Body of pancreas (tissue), 4 donors: ENCODE measurements around the gene NCAN. TPM values are rescaled to one million over a fixed set of nuclear protein-coding genes. Genes with fewer than 3 reads are reported as not detected.

ENCODE experiments used
- ATAC-seq: fragments of 150-250 bp; one replicate; pipeline ENCODE4 v1.9.1; 2016
- DNase-seq, 4 donors: peaks; one replicate each; pipeline ENCODE4 v3.0.0-alpha.2; 2019
- H3K27ac ChIP-seq, 4 donors: fragments of 200-600 bp; sonication (generic); 1 replicate in 3 of 4; 2 replicates in 1 of 4; pipeline versions ENCODE4 v1.5.1 to v1.6.1; 2016 to 2019; ENCODE audit warnings: mild to moderate bottlenecking in 1 of 4, mixed read lengths in 1 of 4, moderate library complexity in 1 of 4
- H3K27me3 ChIP-seq, 2 donors: fragments of 200-600 bp; sonication (generic); one replicate each; pipeline ENCODE4 v1.6.0; 2016; ENCODE audit warnings: mild to moderate bottlenecking in 1 of 2
- H3K36me3 ChIP-seq, 2 donors: fragments of 200-600 bp; sonication (generic); replicated peaks in 1 of 2; 2 replicates each; pipeline ENCODE4 v1.5.1; 2016; ENCODE audit warnings: low read depth in 2 of 2; ENCODE audit not compliant: insufficient read depth in 1 of 2
- H3K4me1 ChIP-seq: fragments of 200-600 bp; sonication (generic); one replicate; pipeline ENCODE4 v1.6.0; 2016
- H3K4me3 ChIP-seq, 2 donors: fragments of 200-600 bp; sonication (generic); 1 replicate in 1 of 2; 2 replicates in 1 of 2; pipeline ENCODE4 v1.5.1; 2016 to 2019
- H3K9me3 ChIP-seq, 3 donors: fragments of 200-600 bp; sonication (generic); 1 replicate in 2 of 3; 2 replicates in 1 of 3; pipeline ENCODE4 v1.5.1; 2016
- CTCF ChIP-seq, 7 experiments: fragments of 450-650 bp in 4 of 7; fragments of 200-600 bp in 3 of 7; sonication (generic) in 3 of 7; IDR thresholded peaks; one replicate each; pipeline ENCODE4 v1.5.1; 2016 to 2019; ENCODE audit warnings: antibody characterized with exemption in 7 of 7
- POLR2A ChIP-seq, 3 donors: fragments of 450-650 bp; IDR thresholded peaks; one replicate each; pipeline ENCODE4 v1.6.1; 2016; ENCODE audit warnings: antibody characterized with exemption in 3 of 3, mild to moderate bottlenecking in 2 of 3
- WGBS, 2 donors: methylation state at CpG; one replicate each; pipeline ENCODE4 v1.1.5; 2017; 5-methylcytosine and 5-hydroxymethylcytosine counted together
- intact Hi-C: fragments of 100-400 bp; cut with DNase I; formaldehyde crosslinking; loops from one replicate; pipeline ENCODE4 v1.15.1; 2023
- total RNA-seq, 2 donors: library from RNA; depleted of rRNA; stranded (reverse); fragments of >200 nt; gene quantifications; one replicate each; pipeline ENCODE4 v1.1.0, GENCODE V29; 2016

The NCAN gene
- total RNA-seq, 2 donors from 2014 or later: not detected

DNA sequence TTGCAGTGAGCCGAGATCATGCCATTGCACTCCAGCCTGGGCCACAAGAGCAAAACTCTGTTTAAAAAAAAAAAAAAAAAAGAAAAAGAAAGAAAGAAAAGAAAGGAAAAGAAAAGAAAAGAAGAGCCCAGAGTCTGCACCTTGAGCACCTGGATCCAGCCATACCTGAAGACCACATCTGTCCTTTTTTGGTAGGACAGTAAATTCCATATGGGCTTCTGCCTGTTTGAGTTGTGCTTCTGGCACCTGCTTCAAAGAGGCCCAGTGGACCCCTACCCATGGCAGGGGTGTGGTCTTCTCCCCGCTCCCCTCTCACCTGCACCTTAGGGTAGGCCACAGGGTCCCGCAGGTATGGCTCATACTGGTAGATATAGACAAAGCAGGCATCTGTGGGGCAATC, 55.5 kb downstream of the NCAN start:
- H3K9me3 ChIP-seq: no peaks in the 10 kb centered on the region
- TF ChIP-seq CTCF (IDR thresholded peaks at IDR 0.05) (no peak), POLR2A (IDR thresholded peaks at IDR 0.05) (no peak)
- H3K27me3 ChIP-seq: no peaks in the 10 kb centered on the region
- 95 to 97% methylated on average over 3 of the region's 3 CpGs for WGBS, 2 donors
- no peak overlapping the region for H3K27ac ChIP-seq
- intact Hi-C loops: no loop called here
- no peak for ATAC-seq
- no peaks in the 10 kb centered on the region for H3K4me1 ChIP-seq
- H3K4me3 ChIP-seq: no peak overlapping the region
- H3K36me3 ChIP-seq: no peaks in the 10 kb centered on the region
- DNase-seq: no peak

DNA sequence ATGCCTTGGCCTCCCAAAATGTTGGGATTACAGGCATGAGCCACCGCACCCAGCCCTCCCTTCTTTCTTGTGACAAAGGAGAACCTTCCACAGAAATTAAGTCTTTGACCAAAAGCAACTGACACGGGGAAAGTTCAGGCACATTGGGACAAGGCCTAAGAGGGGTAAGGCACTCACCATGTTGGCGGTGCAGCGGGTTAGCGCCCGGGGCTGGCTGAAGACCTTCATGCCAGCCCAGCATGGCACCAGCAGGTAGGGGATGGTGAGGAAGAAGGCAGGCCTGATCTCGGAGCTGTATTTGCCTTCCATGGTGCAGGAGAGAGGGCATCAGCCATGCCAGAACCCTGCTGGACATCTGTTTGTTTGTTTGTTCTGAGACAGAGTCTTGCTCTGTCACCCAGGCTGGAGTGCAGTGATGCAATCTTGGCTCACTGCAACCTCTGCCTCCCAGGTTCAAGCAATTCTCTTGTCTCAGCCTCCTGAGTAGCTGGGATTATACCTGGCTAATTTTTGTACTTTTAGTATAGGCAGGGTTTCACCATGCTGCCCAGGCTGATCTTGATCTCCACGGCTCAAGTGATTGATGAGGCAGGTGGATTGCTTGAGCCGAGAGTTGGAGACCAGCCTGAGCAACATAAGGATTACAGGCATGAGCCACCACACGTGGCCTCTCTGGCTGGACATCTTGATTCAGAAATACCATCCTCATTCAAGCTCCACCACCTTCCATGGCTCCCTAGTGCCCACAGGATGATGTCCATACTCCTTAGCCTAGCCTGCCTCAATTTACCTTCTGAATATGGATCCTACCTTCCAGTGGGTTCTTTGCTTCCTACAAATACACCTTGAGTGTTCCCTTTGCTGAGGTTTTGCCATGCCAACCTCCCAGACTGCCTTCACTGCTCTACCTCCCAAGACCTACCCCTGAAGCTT, 57.0 kb downstream of the NCAN start:
- H3K27me3 ChIP-seq: peaks cover 0 to 4% of the 10 kb centered on the region in 2 donors
- no peak overlapping the region for H3K27ac ChIP-seq
- TF ChIP-seq POLR2A (IDR thresholded peaks at IDR 0.05) (no peak), CTCF (IDR thresholded peaks at IDR 0.05) (no peak)
- H3K4me1 ChIP-seq: peaks cover 5% of the 10 kb centered on the region
- no peak for DNase-seq
- 68 to 72% methylated on average over 10 of the region's 10 CpGs for WGBS, 2 donors
- no peak overlapping the region for H3K4me3 ChIP-seq
- no peak for ATAC-seq
- intact Hi-C loops: no loop called here
- H3K9me3 ChIP-seq: no peaks in the 10 kb centered on the region
- no peaks in the 10 kb centered on the region for H3K36me3 ChIP-seq

GRCh38 chr19:19269952-19270694, 58.4 kb downstream of the NCAN start:
- Histone ChIP-seq H3K36me3 (no peaks in the 10 kb centered on the region), H3K4me3 (no peak overlapping the region), H3K4me1 (peaks cover 11% of the 10 kb centered on the region), H3K27me3 (peaks cover 0 to 4% of the 10 kb centered on the region in 2 donors), H3K9me3 (no peaks in the 10 kb centered on the region), H3K27ac (no peak overlapping the region)
- ATAC-seq (no peak), DNase-seq (no peak)
- 66 to 72% methylated on average over 13 to 18 of the region's 18 CpGs for WGBS, 2 donors
- TF ChIP-seq POLR2A (IDR thresholded peaks at IDR 0.05): no peak
- no peak for TF ChIP-seq CTCF (IDR thresholded peaks at IDR 0.05)
- intact Hi-C loops: no loop called here

- H3K4me3 ChIP-seq: no peak overlapping the region
- no peak for TF ChIP-seq POLR2A (IDR thresholded peaks at IDR 0.05)
- no peak for TF ChIP-seq CTCF (IDR thresholded peaks at IDR 0.05)
- no peak overlapping the region for H3K27ac ChIP-seq
- ATAC-seq (no peak), DNase-seq (no peak)
- H3K9me3 ChIP-seq: no peaks in the 10 kb centered on the region
- no peaks in the 10 kb centered on the region for H3K36me3 ChIP-seq
- intact Hi-C loops: no loop called here
- peaks cover 0 to 4% of the 10 kb centered on the region in 2 donors for H3K27me3 ChIP-seq
- H3K4me1 ChIP-seq: peaks cover 13% of the 10 kb centered on the region
- 90 to 94% methylated on average over 3 to 8 of the region's 8 CpGs for WGBS, 2 donors
Observed at GRCh38 chr19:19270749-19271571, 59.2 kb downstream of the NCAN start.
